ENCODE results near the gene TSPAN4. TPM values are rescaled to one million over a fixed set of nuclear protein-coding genes. Genes with fewer than 3 reads are reported as not detected.

The TSPAN4 gene
- total and polyA plus RNA-seq, 2 of the 13 experiments (the other 11 are each of a cell fraction or from before 2014, with no cell fraction given) = 31.7 to 68.3 TPM

- TF ChIP-seq, protein P1, sequence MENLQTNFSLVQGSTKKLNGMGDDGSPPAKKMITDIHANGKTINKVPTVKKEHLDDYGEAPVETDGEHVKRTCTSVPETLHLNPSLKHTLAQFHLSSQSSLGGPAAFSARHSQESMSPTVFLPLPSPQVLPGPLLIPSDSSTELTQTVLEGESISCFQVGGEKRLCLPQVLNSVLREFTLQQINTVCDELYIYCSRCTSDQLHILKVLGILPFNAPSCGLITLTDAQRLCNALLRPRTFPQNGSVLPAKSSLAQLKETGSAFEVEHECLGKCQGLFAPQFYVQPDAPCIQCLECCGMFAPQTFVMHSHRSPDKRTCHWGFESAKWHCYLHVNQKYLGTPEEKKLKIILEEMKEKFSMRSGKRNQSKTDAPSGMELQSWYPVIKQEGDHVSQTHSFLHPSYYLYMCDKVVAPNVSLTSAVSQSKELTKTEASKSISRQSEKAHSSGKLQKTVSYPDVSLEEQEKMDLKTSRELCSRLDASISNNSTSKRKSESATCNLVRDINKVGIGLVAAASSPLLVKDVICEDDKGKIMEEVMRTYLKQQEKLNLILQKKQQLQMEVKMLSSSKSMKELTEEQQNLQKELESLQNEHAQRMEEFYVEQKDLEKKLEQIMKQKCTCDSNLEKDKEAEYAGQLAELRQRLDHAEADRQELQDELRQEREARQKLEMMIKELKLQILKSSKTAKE (CRISPR knock-in tag; IDR thresholded peaks at IDR 0.05; ENCODE audit: borderline replicate concordance) = peak; percentile 43; the same call in 1 of the 2 replicates
- TF ChIP-seq ZNF883 (CRISPR knock-in tag; IDR thresholded peaks at IDR 0.05; ENCODE audit: not compliant biosample characterization) (peak; percentile 61), ZNF737 (CRISPR knock-in tag; IDR thresholded peaks at IDR 0.05; ENCODE audit: borderline replicate concordance) (no peak), EED (CRISPR knock-in tag; IDR thresholded peaks at IDR 0.05) (0 out of 2 replicates have a peak, but pooled peaks have one; percentile 72), MAZ (IDR thresholded peaks at IDR 0.05; ENCODE audit: borderline replicate concordance, low read depth, low read length) (0 out of 2 replicates have a peak, but pooled peaks have one; percentile 26), MAZ (CRISPR knock-in tag; IDR thresholded peaks at IDR 0.05; ENCODE audit: low read depth) (peak; percentile 59), MXI1 (IDR thresholded peaks at IDR 0.05; ENCODE audit: borderline replicate concordance, low read depth, low read length) (peak; percentile 52; the same call in 1 of the 3 replicates), ZNF616 (CRISPR knock-in tag; IDR thresholded peaks at IDR 0.05; ENCODE audit: low read depth) (peak; percentile 80; the same call in 1 of the 2 replicates), MTF2 (CRISPR knock-in tag; IDR thresholded peaks at IDR 0.05; ENCODE audit: borderline replicate concordance) (peak; percentile 60; the same call in 1 of the 2 replicates), ZNF329 (CRISPR knock-in tag; IDR thresholded peaks at IDR 0.05; ENCODE audit: low read depth) (0 out of 2 replicates have a peak, but pooled peaks have one; percentile 42), SAP130 (CRISPR knock-in tag; IDR thresholded peaks at IDR 0.05; ENCODE audit: low read depth) (peak; percentile 37; the same call in 1 of the 2 replicates)
- TF ChIP-seq, protein P2, sequence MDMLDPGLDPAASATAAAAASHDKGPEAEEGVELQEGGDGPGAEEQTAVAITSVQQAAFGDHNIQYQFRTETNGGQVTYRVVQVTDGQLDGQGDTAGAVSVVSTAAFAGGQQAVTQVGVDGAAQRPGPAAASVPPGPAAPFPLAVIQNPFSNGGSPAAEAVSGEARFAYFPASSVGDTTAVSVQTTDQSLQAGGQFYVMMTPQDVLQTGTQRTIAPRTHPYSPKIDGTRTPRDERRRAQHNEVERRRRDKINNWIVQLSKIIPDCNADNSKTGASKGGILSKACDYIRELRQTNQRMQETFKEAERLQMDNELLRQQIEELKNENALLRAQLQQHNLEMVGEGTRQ (IDR thresholded peaks at IDR 0.05; ENCODE audit: low read depth, low read length) = peak; percentile 48; the same call in 1 of the 2 replicates
- TF ChIP-seq, protein P2 (CRISPR knock-in tag; IDR thresholded peaks at IDR 0.05; ENCODE audit: borderline replicate concordance) = peak; percentile 14; the same call in 1 of the 2 replicates
- TF ChIP-seq, protein P3, sequence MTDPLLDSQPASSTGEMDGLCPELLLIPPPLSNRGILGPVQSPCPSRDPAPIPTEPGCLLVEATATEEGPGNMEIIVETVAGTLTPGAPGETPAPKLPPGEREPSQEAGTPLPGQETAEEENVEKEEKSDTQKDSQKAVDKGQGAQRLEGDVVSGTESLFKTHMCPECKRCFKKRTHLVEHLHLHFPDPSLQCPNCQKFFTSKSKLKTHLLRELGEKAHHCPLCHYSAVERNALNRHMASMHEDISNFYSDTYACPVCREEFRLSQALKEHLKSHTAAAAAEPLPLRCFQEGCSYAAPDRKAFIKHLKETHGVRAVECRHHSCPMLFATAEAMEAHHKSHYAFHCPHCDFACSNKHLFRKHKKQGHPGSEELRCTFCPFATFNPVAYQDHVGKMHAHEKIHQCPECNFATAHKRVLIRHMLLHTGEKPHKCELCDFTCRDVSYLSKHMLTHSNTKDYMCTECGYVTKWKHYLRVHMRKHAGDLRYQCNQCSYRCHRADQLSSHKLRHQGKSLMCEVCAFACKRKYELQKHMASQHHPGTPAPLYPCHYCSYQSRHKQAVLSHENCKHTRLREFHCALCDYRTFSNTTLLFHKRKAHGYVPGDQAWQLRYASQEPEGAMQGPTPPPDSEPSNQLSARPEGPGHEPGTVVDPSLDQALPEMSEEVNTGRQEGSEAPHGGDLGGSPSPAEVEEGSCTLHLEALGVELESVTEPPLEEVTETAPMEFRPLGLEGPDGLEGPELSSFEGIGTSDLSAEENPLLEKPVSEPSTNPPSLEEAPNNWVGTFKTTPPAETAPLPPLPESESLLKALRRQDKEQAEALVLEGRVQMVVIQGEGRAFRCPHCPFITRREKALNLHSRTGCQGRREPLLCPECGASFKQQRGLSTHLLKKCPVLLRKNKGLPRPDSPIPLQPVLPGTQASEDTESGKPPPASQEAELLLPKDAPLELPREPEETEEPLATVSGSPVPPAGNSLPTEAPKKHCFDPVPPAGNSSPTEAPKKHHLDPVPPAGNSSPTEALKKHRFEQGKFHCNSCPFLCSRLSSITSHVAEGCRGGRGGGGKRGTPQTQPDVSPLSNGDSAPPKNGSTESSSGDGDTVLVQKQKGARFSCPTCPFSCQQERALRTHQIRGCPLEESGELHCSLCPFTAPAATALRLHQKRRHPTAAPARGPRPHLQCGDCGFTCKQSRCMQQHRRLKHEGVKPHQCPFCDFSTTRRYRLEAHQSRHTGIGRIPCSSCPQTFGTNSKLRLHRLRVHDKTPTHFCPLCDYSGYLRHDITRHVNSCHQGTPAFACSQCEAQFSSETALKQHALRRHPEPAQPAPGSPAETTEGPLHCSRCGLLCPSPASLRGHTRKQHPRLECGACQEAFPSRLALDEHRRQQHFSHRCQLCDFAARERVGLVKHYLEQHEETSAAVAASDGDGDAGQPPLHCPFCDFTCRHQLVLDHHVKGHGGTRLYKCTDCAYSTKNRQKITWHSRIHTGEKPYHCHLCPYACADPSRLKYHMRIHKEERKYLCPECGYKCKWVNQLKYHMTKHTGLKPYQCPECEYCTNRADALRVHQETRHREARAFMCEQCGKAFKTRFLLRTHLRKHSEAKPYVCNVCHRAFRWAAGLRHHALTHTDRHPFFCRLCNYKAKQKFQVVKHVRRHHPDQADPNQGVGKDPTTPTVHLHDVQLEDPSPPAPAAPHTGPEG (CRISPR knock-in tag; IDR thresholded peaks at IDR 0.05) = no peak; the same call in 1 of the 2 replicates
- TF ChIP-seq, protein P4, sequence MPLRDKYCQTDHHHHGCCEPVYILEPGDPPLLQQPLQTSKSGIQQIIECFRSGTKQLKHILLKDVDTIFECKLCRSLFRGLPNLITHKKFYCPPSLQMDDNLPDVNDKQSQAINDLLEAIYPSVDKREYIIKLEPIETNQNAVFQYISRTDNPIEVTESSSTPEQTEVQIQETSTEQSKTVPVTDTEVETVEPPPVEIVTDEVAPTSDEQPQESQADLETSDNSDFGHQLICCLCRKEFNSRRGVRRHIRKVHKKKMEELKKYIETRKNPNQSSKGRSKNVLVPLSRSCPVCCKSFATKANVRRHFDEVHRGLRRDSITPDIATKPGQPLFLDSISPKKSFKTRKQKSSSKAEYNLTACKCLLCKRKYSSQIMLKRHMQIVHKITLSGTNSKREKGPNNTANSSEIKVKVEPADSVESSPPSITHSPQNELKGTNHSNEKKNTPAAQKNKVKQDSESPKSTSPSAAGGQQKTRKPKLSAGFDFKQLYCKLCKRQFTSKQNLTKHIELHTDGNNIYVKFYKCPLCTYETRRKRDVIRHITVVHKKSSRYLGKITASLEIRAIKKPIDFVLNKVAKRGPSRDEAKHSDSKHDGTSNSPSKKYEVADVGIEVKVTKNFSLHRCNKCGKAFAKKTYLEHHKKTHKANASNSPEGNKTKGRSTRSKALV (CRISPR knock-in tag; IDR thresholded peaks at IDR 0.05) = peak; percentile 82
Measured at GRCh38 chr11:830295-831117, 12.1 kb upstream of the TSPAN4 start (continued).
